GM19238 (cell line): ENCODE data around the gene TRIO.

ENCODE experiments used
- DNase-seq: peaks from one replicate; pipeline ENCODE4 v3.0.0; 2011; ENCODE audit warnings: low spot score; ENCODE audit not compliant: insufficient read length

TRIO gene

DNA sequence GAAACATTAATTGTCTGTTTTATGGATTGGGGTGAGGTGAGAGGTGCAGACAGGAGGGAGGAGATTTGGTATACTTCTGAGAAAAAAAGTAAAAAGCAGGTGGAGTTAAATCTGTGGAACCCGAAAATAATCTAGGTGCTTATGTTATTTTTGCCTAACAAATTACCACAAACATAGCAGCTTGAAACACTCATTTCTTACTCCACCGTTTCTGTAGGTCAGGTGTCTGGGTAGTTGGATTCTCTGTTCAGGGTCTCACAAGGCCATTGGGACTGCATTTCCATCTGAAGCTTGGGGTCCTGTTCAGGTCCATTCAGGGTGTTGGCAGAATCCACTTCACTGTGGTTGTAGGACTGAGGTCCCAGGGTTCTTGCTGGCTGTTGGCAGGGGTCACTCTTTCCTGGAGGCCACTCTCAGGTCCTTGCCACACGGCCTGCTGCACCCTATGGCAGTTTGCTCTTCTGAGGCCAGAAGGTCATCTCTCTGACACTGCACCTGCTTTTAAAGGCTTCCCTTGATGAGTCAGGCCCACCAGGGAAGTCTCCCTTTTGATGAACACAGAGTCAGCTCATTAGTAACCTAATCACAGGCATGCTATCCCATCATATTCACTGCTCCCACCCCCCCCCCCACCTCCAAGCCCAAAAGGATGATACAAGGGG lies 82.2 kb downstream of the TRIO start:
- no peak for DNase-seq

DNA sequence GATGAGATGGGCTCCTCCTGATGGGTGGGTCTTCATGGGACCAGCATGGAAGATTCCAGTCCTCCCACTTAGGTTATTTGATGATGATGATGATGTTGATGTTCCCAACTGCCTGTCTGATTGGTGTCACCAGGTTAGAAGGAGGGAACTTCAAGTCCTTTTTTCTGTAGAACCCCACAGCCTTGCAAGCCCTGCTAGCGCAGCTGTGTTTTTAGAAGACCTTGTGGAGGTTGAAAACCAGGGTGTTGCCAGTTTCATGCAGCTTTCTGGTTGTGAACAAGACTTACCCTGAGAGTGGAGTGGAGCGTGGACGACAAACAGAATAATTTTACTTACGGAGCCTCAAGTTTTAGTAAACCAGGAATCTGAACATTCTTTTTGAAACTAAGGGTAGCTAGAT lies 83.0 kb downstream of the TRIO start:
- DNase-seq = no peak

DNA sequence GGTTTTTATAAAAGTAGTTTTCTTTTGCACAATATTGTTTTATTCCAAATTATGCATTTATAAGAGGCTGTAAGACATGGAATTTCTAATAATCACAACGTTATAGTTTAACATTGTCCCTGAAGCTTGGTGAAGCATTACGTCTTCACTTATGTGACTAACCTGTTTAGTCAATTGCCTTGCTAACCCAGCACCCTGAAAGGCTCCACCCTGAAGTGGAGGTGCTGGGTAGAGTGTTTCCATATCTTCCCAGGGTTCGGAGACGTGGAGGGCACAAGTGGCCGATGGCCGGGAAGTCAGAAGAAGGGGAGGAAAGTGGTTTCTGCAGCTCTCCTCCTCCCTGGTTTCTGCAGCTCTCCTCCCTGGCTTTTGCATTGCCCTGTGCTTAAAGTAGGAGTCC lies 83.4 kb downstream of the TRIO start:
- no peak for DNase-seq

DNA sequence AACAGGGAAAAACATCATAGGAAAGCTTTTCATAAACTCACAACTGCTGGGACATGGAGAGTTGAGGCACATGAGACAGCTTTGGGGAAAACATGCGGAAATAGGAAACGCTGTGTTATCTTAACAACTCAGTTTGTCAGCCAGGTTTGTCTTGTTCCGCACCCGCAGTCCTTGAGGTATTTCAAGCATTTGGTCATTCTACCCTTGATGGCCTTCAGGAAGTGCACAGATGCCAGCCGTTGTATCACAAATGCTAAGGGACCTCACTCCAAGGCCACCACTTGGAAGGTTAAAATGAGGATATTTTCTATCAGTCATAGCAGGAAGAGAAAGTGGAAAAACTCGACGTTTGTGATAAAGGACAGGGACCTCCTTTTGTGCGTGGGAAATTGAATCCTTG lies 83.8 kb downstream of the TRIO start:
- no peak for DNase-seq

DNA sequence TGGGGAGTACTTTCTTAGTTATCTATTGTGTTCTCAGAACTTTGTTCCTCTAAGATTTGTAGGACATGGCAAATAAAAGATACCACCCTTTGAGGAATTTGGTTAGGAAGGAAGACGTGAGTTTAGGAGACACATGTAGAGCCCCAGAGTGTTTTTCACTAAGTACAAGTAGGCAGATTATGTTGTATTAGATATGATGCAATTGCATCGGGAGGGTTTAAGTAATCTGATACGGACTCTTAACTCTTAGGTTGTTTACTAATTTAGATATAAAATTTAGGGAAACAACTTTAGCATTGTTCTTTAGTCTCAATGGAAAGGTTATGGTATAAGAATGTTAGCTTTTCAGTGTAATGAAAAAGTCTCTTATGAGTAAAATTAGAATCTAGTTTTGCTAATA lies 84.4 kb downstream of the TRIO start:
- no peak for DNase-seq

DNA sequence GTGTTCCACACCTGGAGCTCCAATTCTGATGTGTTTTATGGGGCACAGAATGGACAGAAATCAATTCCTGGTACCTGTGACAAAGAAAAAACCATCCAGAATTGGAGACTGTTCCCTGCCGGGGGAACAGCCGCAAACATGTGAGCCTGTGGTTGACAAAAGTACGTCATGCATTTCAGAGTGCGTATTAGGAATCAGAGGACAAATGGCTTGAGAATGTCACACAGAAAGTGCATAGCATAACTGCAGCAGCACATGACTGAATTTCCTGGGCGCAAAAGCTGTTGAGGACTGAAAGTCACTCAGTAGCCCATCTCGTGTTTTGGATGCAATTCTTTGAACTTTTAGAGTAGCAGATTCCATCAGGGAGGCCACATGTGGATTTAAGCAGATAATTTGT lies 85.1 kb downstream of the TRIO start:
- DNase-seq = no peak

DNA sequence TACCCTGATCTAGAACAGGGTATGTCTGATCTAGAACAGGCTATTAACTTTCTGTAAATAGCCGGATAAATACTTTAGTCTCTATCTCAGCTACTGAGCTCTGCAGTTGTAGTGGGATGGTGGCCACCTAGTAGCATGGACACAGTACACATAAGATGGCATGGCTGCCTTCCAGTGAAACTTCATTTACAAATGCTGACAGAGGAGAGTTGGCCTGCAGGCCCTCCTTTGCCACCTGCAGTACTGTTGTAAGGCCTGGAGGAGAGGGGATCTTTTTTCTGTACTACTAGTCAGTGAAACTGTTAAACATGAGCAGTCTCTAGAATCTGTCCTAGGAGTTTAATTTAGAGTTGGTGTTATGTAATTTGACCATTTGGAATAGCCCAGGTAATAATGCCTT lies 86.0 kb downstream of the TRIO start:
- no peak for DNase-seq

DNA sequence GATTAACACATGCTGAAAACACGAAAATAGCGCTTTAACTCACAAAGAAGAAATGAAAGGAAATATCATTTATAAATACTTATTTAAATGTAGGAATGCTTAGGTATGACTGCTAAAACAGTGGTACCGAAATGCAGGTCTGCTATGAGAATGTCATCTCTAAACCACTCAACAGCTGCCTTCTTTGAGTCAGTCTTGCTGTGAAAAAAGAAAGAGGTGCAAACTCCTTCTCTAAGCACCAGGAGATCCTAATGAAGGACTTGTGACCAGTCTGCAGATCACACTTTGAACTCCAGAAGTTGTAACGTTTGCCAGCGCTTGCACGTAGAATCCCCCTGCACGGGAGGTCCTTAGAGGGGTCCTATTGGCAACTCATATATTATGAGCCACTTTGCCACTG lies 86.6 kb downstream of the TRIO start:
- no peak for DNase-seq

DNA sequence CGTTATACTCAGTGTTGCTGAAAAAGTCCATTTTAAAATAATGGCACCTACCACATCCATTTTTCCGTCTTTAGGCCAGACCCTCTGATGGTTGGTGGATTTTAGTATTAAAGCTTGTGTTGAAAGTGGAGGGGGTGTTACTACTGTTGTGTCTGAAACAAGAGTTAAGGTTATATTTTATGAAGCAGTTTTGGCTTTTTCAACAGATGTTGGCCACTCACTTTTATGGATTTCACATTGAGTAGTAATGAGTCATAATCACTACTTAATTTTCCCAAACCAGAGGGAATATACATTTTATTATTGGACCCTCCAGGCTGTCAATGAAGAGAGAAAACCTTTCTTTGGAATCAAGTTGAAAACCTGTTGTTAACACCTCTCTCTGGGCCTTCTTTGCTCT lies 88.0 kb downstream of the TRIO start:
- DNase-seq = no peak

DNA sequence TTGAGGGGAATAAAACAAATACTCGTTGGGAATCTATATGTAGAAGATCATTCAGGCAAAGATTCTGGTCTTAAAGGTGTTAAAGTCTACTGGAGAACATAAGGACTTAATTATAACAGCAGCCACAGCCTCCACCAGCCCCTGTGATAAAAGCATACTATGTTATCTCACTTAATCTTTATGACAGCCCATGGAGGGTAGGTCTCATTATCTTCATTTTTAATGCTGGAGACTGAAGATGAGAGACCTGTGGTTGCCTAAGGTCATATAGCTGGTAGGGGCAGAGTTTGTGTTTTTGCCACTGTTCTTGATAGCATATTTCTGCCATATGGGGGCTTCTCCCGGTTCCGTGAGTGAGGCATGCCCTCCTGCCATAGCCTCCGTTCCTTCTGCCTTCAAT lies 88.7 kb downstream of the TRIO start:
- DNase-seq = no peak

DNA sequence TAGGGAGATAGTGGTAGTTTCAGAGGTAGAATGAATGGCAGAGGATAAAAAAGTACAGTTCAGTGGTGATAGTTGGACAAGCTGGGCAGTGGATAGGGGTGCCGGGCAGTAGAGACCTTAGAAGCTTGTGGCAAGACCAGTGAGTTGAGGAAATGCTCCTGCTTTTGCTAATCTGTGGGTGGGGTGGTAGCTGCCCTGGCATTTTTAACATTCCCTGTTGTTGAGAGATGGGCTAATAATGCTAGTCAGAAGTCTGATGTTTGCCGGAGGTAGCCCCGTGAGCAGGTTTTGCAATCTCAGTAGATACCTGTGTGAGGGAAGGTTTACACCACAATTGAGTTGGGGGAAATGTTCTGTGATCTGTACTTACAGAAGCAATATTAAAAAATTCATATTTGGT lies 91.1 kb downstream of the TRIO start:
- DNase-seq = no peak

DNA sequence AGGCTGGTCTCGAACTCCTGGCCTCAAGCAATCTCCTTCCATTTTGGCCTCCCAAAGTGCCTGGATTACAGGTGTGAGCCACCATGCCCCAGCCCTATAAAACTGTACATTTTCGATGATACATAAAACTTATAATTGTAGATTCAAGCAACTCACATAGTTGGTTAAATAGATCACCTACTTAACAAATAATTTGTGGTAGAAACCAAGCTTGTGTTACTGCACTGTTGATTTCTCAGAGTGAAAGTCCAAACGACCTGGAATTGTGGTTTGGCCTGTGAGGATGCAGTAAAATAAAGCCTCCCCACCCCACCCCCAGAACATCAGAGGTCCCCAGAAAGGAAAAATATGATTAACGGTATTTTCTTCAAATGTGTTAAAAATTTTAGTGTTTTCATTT lies 92.7 kb downstream of the TRIO start:
- DNase-seq = no peak

DNA sequence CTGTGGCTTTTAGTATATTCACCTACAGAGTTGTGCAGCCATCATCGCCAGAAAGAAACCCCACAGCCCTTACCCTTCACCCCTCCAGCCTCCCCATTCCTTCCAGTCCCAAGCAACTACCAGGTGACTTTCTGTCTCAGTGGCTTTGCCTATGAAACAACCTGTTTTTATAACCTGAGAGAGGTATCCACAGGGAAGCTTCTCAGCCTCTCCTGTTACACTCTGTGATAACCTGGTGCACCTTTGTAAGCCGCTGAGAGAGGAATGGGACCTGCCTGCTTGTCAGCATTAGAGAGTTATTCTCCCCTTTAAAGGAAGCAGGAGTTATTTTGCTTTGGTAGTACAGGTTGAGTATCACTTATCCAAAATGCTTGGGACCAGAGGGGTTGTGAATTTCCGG lies 93.6 kb downstream of the TRIO start:
- no peak for DNase-seq

DNA sequence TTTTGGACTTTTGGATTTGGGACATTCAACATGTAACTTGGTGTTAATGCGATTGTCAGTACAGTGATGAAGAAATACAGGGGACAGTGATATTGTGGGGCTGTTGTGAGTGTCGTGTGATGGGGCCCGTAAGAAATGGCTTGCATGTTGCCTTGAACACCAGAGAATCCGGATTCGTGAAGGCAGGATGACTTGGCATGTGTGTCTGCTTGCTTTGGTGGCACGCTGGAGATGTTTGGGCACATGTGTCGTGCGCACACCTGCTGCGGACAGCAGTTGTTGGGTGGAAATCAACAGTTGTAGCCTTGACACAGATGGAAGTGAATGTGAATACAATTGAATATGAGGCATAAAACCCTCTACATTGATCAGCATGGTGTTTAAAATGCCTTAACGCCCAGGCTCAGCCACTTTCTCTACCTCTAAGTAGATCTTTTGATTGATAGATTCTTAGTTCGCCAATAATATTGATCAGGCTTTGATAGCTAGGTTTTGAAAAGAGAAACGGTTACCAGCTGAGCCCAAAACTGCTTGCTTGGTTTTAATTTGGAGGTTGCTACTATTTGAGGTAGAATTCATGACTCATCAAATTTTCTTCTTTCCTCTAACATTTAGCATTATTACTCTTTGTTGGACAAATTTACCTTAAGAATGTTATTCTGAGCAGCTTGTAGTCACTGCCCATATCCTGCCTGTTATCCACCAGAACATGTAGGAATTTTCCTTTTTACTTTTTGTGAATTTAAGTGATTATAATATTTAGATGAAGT lies 94.4 kb downstream of the TRIO start:
- DNase-seq = no peak

DNA sequence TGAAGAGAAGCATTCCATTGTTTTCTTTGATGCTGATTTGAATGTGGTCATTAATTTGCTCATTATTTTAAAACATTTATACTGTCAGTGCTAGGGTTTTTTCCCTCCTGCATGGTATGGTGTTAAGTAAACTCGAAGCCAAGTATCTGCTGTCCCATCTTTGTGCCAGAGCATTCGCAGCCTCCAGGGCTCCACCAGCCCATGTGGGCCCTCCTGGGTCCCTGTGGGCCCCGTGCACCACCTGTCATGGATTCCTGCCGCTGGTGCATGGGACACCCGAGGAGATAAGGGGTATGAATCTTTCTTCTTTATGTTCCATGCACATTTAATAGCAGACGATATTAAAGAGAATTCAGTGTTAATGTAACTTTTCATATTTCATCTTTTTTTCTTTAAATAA lies 95.1 kb downstream of the TRIO start:
- no peak for DNase-seq

DNA sequence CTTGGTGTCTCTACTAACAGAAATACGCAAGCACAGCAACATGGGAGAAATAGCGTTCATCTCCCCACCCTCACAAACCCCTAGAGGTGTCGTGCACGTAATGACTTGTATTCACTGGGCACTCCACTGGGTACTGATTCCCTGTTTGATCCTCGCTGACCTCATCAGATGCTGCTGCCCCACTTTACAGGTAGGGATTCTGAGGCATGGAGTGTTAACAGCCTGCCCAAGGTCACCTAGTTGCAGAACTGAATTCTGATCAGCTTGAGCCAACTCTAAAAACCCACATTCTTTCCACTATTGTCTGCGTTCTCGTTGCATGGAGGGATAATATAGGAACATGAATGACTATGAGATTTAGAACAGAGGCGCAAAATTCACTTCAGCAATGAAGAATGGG lies 96.3 kb downstream of the TRIO start:
- no peak for DNase-seq

DNA sequence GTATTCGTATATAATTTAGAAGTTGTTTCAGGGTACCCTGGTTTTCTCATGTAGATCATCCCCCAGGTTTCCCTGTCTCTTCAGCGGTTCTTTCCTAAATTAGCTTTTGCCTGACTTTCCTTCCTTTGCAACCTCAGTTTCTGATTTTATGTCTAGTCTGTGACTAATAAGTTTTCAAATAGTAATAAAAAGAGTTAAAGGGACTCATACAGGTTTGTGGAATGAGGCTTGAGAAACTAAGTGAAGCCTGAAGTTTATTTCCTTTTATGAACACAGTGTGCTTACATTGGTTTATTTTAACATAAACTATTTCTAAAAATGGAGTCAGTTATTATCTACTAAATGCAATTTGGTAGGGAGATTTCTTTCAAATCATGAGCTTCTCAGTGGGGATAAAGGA lies 96.8 kb downstream of the TRIO start:
- no peak for DNase-seq

DNA sequence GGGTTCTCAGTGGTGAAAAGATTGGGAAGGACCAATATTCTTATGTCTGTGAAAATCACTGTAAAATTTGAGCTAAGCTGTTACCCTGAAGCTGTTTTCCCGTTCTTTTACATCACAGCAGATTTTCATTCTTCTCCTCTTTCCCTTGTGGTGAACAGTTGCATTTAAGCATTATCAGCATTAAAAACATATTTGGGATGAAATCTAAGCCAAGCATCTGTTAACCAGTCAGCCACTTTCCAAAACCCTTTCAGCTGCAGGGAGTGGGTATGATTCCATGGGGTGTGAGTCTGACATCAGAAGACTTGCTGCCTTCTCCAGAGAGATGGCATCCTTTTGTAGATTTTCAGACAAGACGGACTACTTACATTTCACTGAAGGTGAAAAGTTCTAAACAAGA lies 97.2 kb downstream of the TRIO start:
- no peak for DNase-seq

DNA sequence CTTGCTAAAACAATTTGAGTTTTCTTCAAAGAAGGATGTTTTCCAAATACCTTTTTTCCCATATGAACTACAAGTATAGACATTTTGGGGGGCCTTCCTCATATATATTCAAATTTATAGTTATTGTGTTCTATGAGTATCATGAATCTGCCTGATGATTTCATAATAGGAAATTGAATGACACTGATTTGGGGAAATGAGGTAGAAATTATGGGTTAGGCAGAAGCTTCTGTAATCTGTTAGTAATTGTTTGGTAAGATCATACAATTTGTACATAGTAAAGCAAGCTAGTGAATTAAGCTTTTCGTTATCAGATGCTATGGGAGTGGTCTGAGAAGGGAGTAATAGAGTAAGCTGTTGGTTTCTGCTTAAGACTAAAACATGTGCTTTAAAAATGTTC lies 98.0 kb downstream of the TRIO start:
- DNase-seq = no peak

DNA sequence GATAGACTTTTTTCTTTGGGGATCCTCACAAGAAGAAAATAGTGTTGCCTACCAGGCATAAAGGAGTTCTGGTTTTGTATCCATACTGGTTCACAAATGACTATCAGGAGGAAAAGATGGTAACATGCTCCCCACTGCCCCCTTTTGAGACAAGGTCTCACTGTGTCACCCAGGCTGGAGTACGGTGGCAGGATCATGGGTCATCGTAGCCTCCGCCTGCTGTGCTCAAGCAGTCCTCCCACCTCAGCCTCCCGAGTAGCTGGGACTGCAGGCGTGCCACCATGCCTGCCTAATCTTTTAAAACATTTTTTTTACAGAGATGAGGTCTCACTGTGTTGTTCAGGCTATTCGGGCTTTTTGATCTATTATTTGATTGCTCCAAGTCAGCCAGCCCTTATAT lies 99.3 kb downstream of the TRIO start:
- no peak for DNase-seq

DNA sequence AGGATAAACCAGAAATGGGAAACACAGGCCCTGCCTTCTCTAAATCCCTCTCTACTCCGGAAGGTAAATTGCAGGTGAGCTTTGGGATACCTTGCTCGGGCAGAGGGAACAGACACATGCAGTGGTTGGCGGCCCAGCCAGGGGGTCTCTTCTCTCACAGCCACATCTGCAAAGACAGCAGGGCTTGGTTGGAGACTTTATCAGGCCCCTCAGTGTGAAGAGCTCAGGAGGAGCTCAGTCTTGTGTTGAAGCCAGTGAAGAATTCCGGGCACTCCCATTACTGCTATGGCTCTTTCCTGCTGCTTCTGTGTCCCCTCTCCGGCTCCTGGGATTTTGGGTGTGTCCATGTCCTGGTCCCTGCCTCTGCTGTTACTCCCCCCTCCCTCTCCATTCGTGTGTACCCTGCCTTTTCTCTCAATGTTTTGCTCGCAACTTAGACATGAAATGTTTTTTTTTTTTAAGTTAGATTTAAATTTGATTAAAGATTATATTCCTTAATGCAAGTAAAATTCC lies 99.8 kb downstream of the TRIO start:
- DNase-seq = no peak

DNA sequence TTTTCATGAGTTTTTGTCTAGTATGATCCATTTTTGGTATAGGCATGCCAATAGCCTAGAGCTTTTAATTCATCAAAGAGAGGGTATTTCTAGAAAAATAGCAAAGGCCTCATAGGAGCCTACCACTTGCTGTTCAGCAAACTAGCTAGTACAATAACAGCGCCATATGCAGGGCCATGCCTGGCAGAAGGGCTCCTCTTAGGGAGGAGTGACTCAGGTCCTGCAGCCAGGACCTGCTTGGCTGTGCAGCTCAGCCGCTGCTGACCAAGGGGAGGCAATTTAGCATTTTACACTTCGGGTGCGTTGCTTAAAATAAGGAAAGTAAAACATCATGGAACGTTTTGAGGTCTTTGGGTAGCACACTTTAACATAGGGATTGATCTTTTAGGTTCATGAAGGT lies 100.6 kb downstream of the TRIO start:
- no peak for DNase-seq

DNA sequence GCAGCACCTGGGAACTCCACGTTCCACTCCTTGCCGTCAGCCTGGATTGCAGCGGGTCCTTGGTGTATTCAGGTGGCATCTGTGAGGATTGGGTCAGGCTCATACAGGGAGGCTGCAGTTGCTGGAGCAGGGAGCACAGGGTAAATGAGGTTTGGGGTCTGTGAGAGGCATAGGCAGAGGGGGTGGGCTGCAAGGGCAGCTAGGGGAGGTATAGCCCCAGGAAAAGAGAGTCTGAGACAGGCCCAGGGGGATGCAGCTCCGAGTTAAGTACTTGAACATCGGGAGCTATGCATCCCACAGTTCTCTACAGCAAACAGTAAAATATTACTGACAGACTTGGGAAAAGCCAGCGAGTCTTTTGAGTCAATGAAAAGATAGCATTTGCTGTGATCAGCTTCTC lies 101.6 kb downstream of the TRIO start:
- no peak for DNase-seq
